ENCODE results near the gene TMEM87B.

Gene TMEM87B

GRCh38 chr2:112153501-112153900, 98.4 kb downstream of the TMEM87B start:
- H3K4me3 ChIP-seq, result no peak overlapping the region
- no peak overlapping the region for H3K9ac ChIP-seq
- peaks cover 0 to 7% (median 0%) of the 10 kb centered on the region in 11 experiments; a peak in 1 of 22 replicates for H3K9me3 ChIP-seq (replicated peaks in 1 of 11)
- peak overlapping the region in 6 of 11 experiments; percentile 86 to 94 (median 88); a peak in 10 of 22 replicates for H3K4me2 ChIP-seq
- no peaks in the 10 kb centered on the region for H4K20me1 ChIP-seq
- H3K36me3 ChIP-seq, result no peaks in the 10 kb centered on the region
- H3K27me3 ChIP-seq, result no peaks in the 10 kb centered on the region
- H3K4me1 ChIP-seq, result peaks cover 43 to 92% (median 78%) of the 10 kb centered on the region in 10 experiments
- TF ChIP-seq Cebpa-rat (IDR thresholded peaks at IDR 0.05), result no peak
- H3K27ac ChIP-seq, result peak overlapping the region in 3 of 11 experiments; percentile 19 to 89 (median 85); a peak in 4 of 22 replicates

GRCh38 chr2:112154246-112155117, 99.4 kb downstream of the TMEM87B start:
- Histone ChIP-seq H3K27me3 (peaks cover 0 to 4% (median 0%) of the 10 kb centered on the region in 11 experiments; a peak in 1 of 22 replicates), H3K4me2 (peak overlapping the region in 9 of 11 experiments; percentile 84 to 94 (median 87); a peak in 18 of 22 replicates), H3K9me3 (replicated peaks in 1 of 11) (peaks cover 0 to 7% (median 0%) of the 10 kb centered on the region in 11 experiments; a peak in 1 of 22 replicates), H3K36me3 (no peaks in the 10 kb centered on the region), H3K27ac (peak overlapping the region in 9 of 11 experiments; percentile 66 to 89 (median 78); a peak in 16 of 22 replicates), H4K20me1 (no peaks in the 10 kb centered on the region), H3K9ac (peak overlapping the region in 6 of 11 experiments; percentile 61 to 78 (median 72); a peak in 10 of 22 replicates), H3K4me3 (0 out of 20 replicates have a peak overlapping the region, but pooled peaks of 2 of the 10 experiments have one; percentile 16 to 33), H3K4me1 (peaks cover 51 to 92% (median 78%) of the 10 kb centered on the region in 10 experiments)
- TF ChIP-seq Cebpa-rat (IDR thresholded peaks at IDR 0.05), result no peak

- Histone ChIP-seq H3K4me3 (peak overlapping the region in 9 of 10 experiments; percentile 15 to 50 (median 25); a peak in 11 of 20 replicates), H3K4me2 (peak overlapping the region; percentile 71 to 95 (median 87)), H3K4me1 (peaks cover 50 to 87% (median 76%) of the 10 kb centered on the region in 10 experiments), H4K20me1 (no peaks in the 10 kb centered on the region), H3K36me3 (no peaks in the 10 kb centered on the region), H3K27ac (peak overlapping the region in 10 of 11 experiments; percentile 16 to 89 (median 78); a peak in 21 of 22 replicates), H3K9me3 (replicated peaks in 1 of 11) (peaks cover 0 to 7% (median 0%) of the 10 kb centered on the region in 11 experiments; a peak in 1 of 22 replicates), H3K27me3 (peaks cover 0 to 6% (median 0%) of the 10 kb centered on the region in 11 experiments; a peak in 3 of 22 replicates), H3K9ac (peak overlapping the region in 9 of 11 experiments; percentile 47 to 78 (median 64); a peak in 18 of 22 replicates)
- TF ChIP-seq Cebpa-rat (IDR thresholded peaks at IDR 0.05), result no peak
Measured at GRCh38 chr2:112155331-112156151, 100.5 kb downstream of the TMEM87B start.

GRCh38 chr2:112156152-112156986, 101.3 kb downstream of the TMEM87B start:
- Histone ChIP-seq H3K9ac (peak overlapping the region in 9 of 11 experiments; percentile 47 to 78 (median 64); a peak in 18 of 22 replicates), H3K4me3 (peak overlapping the region in 9 of 10 experiments; percentile 15 to 50 (median 25); a peak in 10 of 20 replicates), H3K27me3 (peaks cover 0 to 14% (median 0%) of the 10 kb centered on the region in 11 experiments; a peak in 4 of 22 replicates), H3K27ac (peak overlapping the region in 10 of 11 experiments; percentile 16 to 89 (median 78); a peak in 21 of 22 replicates), H3K4me2 (peak overlapping the region; percentile 71 to 95 (median 87)), H3K36me3 (no peaks in the 10 kb centered on the region), H3K4me1 (peaks cover 55 to 87% (median 79%) of the 10 kb centered on the region in 10 experiments), H3K9me3 (replicated peaks in 1 of 11) (peaks cover 0 to 7% (median 0%) of the 10 kb centered on the region in 11 experiments; a peak in 1 of 22 replicates), H4K20me1 (no peaks in the 10 kb centered on the region)
- no peak for TF ChIP-seq Cebpa-rat (IDR thresholded peaks at IDR 0.05)

GRCh38 chr2:112157472-112157871, 102.4 kb downstream of the TMEM87B start:
- Histone ChIP-seq H3K4me3 (no peak overlapping the region), H3K4me2 (peak overlapping the region; percentile 71 to 95 (median 87)), H3K36me3 (no peaks in the 10 kb centered on the region), H4K20me1 (no peaks in the 10 kb centered on the region), H3K9me3 (replicated peaks in 1 of 11) (peaks cover 0 to 7% (median 0%) of the 10 kb centered on the region in 11 experiments; a peak in 1 of 22 replicates), H3K27me3 (peaks cover 0 to 14% (median 0%) of the 10 kb centered on the region in 11 experiments; a peak in 4 of 22 replicates), H3K27ac (peak overlapping the region in 7 of 11 experiments; percentile 20 to 89 (median 78); a peak in 13 of 22 replicates), H3K9ac (peak overlapping the region in 2 of 11 experiments; percentile 70 to 78; a peak in 2 of 22 replicates), H3K4me1 (peaks cover 55 to 93% (median 87%) of the 10 kb centered on the region in 10 experiments)
- TF ChIP-seq Cebpa-rat (IDR thresholded peaks at IDR 0.05), result peak in 5 of 11 experiments; percentile 15 to 60 (median 46); a peak in 3 of 22 replicates

GRCh38 chr2:112159454-112159921, 104.4 kb downstream of the TMEM87B start:
- Histone ChIP-seq H3K36me3 (no peaks in the 10 kb centered on the region), H3K27me3 (peaks cover 0 to 14% (median 0%) of the 10 kb centered on the region in 11 experiments; a peak in 4 of 22 replicates), H3K4me1 (peaks cover 55 to 98% (median 95%) of the 10 kb centered on the region in 10 experiments), H4K20me1 (no peaks in the 10 kb centered on the region), H3K4me2 (peak overlapping the region; percentile 84 to 98 (median 88)), H3K4me3 (peak overlapping the region in 6 of 10 experiments; percentile 26 to 52 (median 44); a peak in 9 of 20 replicates), H3K9me3 (replicated peaks in 1 of 11) (no peaks in the 10 kb centered on the region), H3K27ac (peak overlapping the region in 10 of 11 experiments; percentile 1 to 89 (median 69); a peak in 18 of 22 replicates), H3K9ac (peak overlapping the region in 9 of 11 experiments; percentile 39 to 71 (median 52); a peak in 16 of 22 replicates)
- TF ChIP-seq Cebpa-rat (IDR thresholded peaks at IDR 0.05), result no peak
